GM23338 (cell line): ENCODE data around the gene NRL. TPM values are rescaled to one million over a fixed set of nuclear protein-coding genes. Genes with fewer than 3 reads are reported as not detected.

Experiments
- ATAC-seq: fragments of 200-7000 bp; cut with Tn5 transposase; 3 replicates; pipeline ENCODE4 v1.9.1; 2020
- DNase-seq: peaks from one replicate; pipeline ENCODE4 v3.0.0-alpha.2; 2015; ENCODE audit warnings: low spot score
- H2AFZ ChIP-seq: fragments of 200-600 bp; sonication (generic); 2 replicates; pipeline ENCODE4 v1.8.0; 2016; ENCODE audit warnings: antibody characterized with exemption, mild to moderate bottlenecking, moderate library complexity
- H3F3A ChIP-seq: fragments of 200-600 bp; sonication (generic); replicated peaks from 2 replicates; pipeline ENCODE4 v1.8.0; 2017; ENCODE audit warnings: antibody characterized with exemption, mixed run types, low read depth
- H3K27ac ChIP-seq: fragments of 200-600 bp; sonication (generic); 2 replicates; pipeline ENCODE4 v1.6.1; 2016; ENCODE audit warnings: low read depth
- H3K27me3 ChIP-seq: fragments of 200-600 bp; sonication (generic); 2 replicates; pipeline ENCODE4 v1.8.0; 2016; ENCODE audit warnings: mild to moderate bottlenecking, mixed run types, moderate library complexity; ENCODE audit not compliant: insufficient read depth
- H3K36me3 ChIP-seq: fragments of 200-600 bp; sonication (generic); 2 replicates; pipeline ENCODE4 v1.8.0; 2016; ENCODE audit warnings: mild to moderate bottlenecking; ENCODE audit not compliant: insufficient read depth
- H3K4me1 ChIP-seq: fragments of 200-600 bp; sonication (generic); 2 replicates; pipeline ENCODE4 v1.8.0; 2016; ENCODE audit warnings: mild to moderate bottlenecking, moderate library complexity; ENCODE audit not compliant: insufficient read depth
- H3K4me2 ChIP-seq: fragments of 200-600 bp; sonication (generic); 2 replicates; pipeline ENCODE4 v1.7.1; 2017; ENCODE audit warnings: mixed run types
- H3K4me3 ChIP-seq: fragments of 200-600 bp; sonication (generic); 2 replicates; pipeline ENCODE4 v1.6.1; 2016; ENCODE audit warnings: mixed run types
- H3K79me2 ChIP-seq: fragments of 200-600 bp; sonication (generic); replicated peaks from 2 replicates; pipeline ENCODE4 v1.8.0; 2017; ENCODE audit warnings: mild to moderate bottlenecking; ENCODE audit not compliant: insufficient read depth
- H3K9me2 ChIP-seq: fragments of 200-600 bp; sonication (generic); 2 replicates; pipeline ENCODE4 v1.8.0; 2017; ENCODE audit not compliant: insufficient read depth
- H4K20me1 ChIP-seq: fragments of 200-600 bp; sonication (generic); replicated peaks from 2 replicates; pipeline ENCODE4 v1.8.0; 2017; ENCODE audit warnings: mild to moderate bottlenecking; ENCODE audit not compliant: insufficient read depth
- H3K27ac Mint-ChIP-seq: 2 replicates; pipeline ENCODE4 v1.8.0; 2020; ENCODE audit warnings: inconsistent platforms, mild to moderate bottlenecking, moderate library complexity, mixed read lengths
- H3K27me3 Mint-ChIP-seq: 3 replicates; pipeline ENCODE4 v1.8.0; 2022; ENCODE audit warnings: low read depth, mild to moderate bottlenecking, moderate library complexity, mixed read lengths, inconsistent platforms; ENCODE audit not compliant: insufficient read depth, poor library complexity
- H3K36me3 Mint-ChIP-seq: 3 replicates; pipeline ENCODE4 v1.8.0; 2021; ENCODE audit warnings: low read depth, mild to moderate bottlenecking, inconsistent platforms, moderate library complexity, mixed read lengths
- H3K4me1 Mint-ChIP-seq: 3 replicates; pipeline ENCODE4 v1.8.0; 2020; ENCODE audit warnings: mild to moderate bottlenecking, inconsistent platforms, mixed read lengths
- H3K4me3 Mint-ChIP-seq: 3 replicates; pipeline ENCODE4 v1.8.0; 2021; ENCODE audit warnings: moderate library complexity, mild to moderate bottlenecking, inconsistent platforms, mixed read lengths
- H3K9me3 Mint-ChIP-seq: 3 replicates; pipeline ENCODE4 v1.8.0; 2020; ENCODE audit warnings: moderate library complexity, mild to moderate bottlenecking, inconsistent platforms, mixed read lengths
- CREB1 ChIP-seq: fragments of 250-450 bp; sonication (Bioruptor Pico); IDR thresholded peaks from 2 replicates; pipeline ENCODE4 v1.5.0; 2020; ENCODE audit warnings: low read depth, mild to moderate bottlenecking, moderate library complexity
- EZH2 ChIP-seq: fragments of 200-600 bp; sonication (generic); IDR thresholded peaks from one replicate; pipeline ENCODE4 v1.8.0; 2017; ENCODE audit warnings: antibody characterized with exemption, mild to moderate bottlenecking, low read depth; ENCODE audit not compliant: unreplicated experiment
- EZH2phosphoT487 ChIP-seq: fragments of 200-600 bp; sonication (generic); IDR thresholded peaks from one replicate; pipeline ENCODE4 v1.8.1; 2018; ENCODE audit warnings: antibody characterized with exemption; ENCODE audit not compliant: unreplicated experiment
- JUNB ChIP-seq: IDR thresholded peaks from one replicate; pipeline ENCODE4 v1.6.1; 2016; ENCODE audit warnings: antibody characterized with exemption; ENCODE audit not compliant: unreplicated experiment
- NANOG ChIP-seq: IDR thresholded peaks from 2 replicates; pipeline ENCODE4 v1.6.1; 2016; ENCODE audit warnings: antibody characterized with exemption, borderline replicate concordance
- POLR2AphosphoS5 ChIP-seq: IDR thresholded peaks from 2 replicates; pipeline ENCODE4 v1.6.1; 2016; ENCODE audit warnings: antibody characterized with exemption, low read depth
- STAT1 ChIP-seq: IDR thresholded peaks from one replicate; pipeline ENCODE4 v1.6.1; 2016; ENCODE audit warnings: antibody characterized with exemption; ENCODE audit not compliant: unreplicated experiment
- ZNF331 ChIP-seq: fragments of 250-450 bp; sonication (Bioruptor Pico); IDR thresholded peaks from 2 replicates; pipeline ENCODE4 v1.5.0; 2020; ENCODE audit warnings: low read depth, mild to moderate bottlenecking, moderate library complexity
- ZNF462 ChIP-seq: fragments of 250-450 bp; sonication (Bioruptor Pico); IDR thresholded peaks from 2 replicates; pipeline ENCODE4 v1.5.0; 2020; ENCODE audit warnings: mild to moderate bottlenecking, moderate library complexity
- polyA plus RNA-seq: library from polyadenylated mRNA; unstranded; fragments of >200 nt; fragmentation: Nextera tagmentation; extraction: Ambion mirVana; gene quantifications from 2 replicates; pipeline ENCODE4 v1.2.1, GENCODE V29; 2016
- total RNA-seq: library from RNA; depleted of rRNA; stranded (reverse); fragments of >200 nt; shearing (Covaris generic); gene quantifications from 2 replicates; pipeline ENCODE4 v1.2.3, GENCODE V29; 2014

NRL gene
- total and polyA plus RNA-seq, 2 experiments from 2014 or later: 1.8 to 2.2 TPM

GRCh38 chr14:24159777-24160498, 45.2 kb upstream of the NRL start:
- H3K27ac ChIP-seq: no peak overlapping the region
- peaks cover 10% of the 10 kb centered on the region; the same call in 1 of the 2 replicates for H3K36me3 ChIP-seq
- no peak for ATAC-seq
- peaks cover 7% of the 10 kb centered on the region; the same call in 1 of the 2 replicates for H4K20me1 ChIP-seq
- no peak overlapping the region for H3K4me2 ChIP-seq
- no peak for DNase-seq
- H3K4me1 Mint-ChIP-seq: peaks cover 9% of the 10 kb centered on the region
- no peaks in the 10 kb centered on the region for H3K79me2 ChIP-seq
- H2AFZ ChIP-seq: no peak overlapping the region
- peaks cover 11% of the 10 kb centered on the region for H3K4me1 ChIP-seq
- no peak overlapping the region for H3K4me3 ChIP-seq
- TF ChIP-seq JUNB (no peak), STAT1 (no peak), NANOG (no peak), ZNF462 (CRISPR knock-in tag) (no peak), EZH2 (no peak), EZH2phosphoT487 (no peak), ZNF331 (no peak), POLR2AphosphoS5 (no peak), CREB1 (CRISPR knock-in tag) (no peak)
- H3K9me3 Mint-ChIP-seq: no peaks in the 10 kb centered on the region
- H3K27ac Mint-ChIP-seq: no peak overlapping the region
- H3K4me3 Mint-ChIP-seq: no peak overlapping the region
- H3K9me2 ChIP-seq: no peaks in the 10 kb centered on the region
- H3F3A ChIP-seq: peaks cover 12% of the 10 kb centered on the region; the same call in 1 of the 2 replicates
- peaks cover 59% of the 10 kb centered on the region for H3K36me3 Mint-ChIP-seq
- H3K27me3 Mint-ChIP-seq: peaks cover 4% of the 10 kb centered on the region
- H3K27me3 ChIP-seq: no peaks in the 10 kb centered on the region
